ENCODE data around the gene LRP1. TPM values are rescaled to one million over a fixed set of nuclear protein-coding genes. Genes with fewer than 3 reads are reported as not detected.
A peak's percentile ranks its signal among the peaks of the same experiment; 100 is the strongest.

LRP1 gene
- total and polyA plus RNA-seq, 3 experiments from 2014 or later = 0.29 to 2.5 (median 2.3) TPM

DNA sequence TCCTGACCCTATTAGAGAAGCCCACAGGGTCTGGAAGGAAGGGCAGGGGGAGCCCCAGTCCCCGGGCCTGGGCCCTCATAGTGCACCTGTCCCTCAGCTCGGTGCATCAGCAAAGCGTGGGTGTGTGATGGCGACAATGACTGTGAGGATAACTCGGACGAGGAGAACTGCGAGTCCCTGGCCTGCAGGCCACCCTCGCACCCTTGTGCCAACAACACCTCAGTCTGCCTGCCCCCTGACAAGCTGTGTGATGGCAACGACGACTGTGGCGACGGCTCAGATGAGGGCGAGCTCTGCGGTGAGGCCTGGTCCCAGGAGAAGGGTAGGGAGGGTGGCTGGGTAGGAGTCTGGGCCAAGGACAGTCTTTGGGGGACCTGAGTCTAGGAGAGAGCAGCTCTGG lies 45.4 kb downstream of the LRP1 start:
- ChIA-PET POLR2A (no interaction called here), CTCF (interaction anchor here (0.6 to 5.6 kb wide), 9 partner anchors 9 to 105 kb away, joined by 3 to 67 read pairs (median 3); partner anchors contain the start of gene LRP1)
- Mint-ChIP-seq H3K27me3 (no peaks in the 10 kb centered on the region), H3K27ac (peak overlapping the region in 1 of 8 donors; percentile 33), H3K4me1 (no peaks in the 10 kb centered on the region), H3K9me3 (no peaks in the 10 kb centered on the region), H3K4me3 (no peak overlapping the region), H3K36me3 (peaks cover 0 to 3% (median 0%) of the 10 kb centered on the region in 3 donors)
- no peaks in the 10 kb centered on the region for H3K9me3 ChIP-seq (ENCODE audit: low read length)
- H3K36me3 ChIP-seq (ENCODE audit: insufficient read depth, low read length) = no peaks in the 10 kb centered on the region
- no peak for DNase-seq
- H3K27ac ChIP-seq (ENCODE audit: low read depth, low read length) = no peak overlapping the region
- H3K4me1 ChIP-seq (ENCODE audit: insufficient read depth, low read length) = no peaks in the 10 kb centered on the region
- no peaks in the 10 kb centered on the region for H3K27me3 ChIP-seq (ENCODE audit: insufficient read depth, low read length, poor library complexity, severe bottlenecking)
- H3K4me3 ChIP-seq (ENCODE audit: low read length) = no peak overlapping the region

DNA sequence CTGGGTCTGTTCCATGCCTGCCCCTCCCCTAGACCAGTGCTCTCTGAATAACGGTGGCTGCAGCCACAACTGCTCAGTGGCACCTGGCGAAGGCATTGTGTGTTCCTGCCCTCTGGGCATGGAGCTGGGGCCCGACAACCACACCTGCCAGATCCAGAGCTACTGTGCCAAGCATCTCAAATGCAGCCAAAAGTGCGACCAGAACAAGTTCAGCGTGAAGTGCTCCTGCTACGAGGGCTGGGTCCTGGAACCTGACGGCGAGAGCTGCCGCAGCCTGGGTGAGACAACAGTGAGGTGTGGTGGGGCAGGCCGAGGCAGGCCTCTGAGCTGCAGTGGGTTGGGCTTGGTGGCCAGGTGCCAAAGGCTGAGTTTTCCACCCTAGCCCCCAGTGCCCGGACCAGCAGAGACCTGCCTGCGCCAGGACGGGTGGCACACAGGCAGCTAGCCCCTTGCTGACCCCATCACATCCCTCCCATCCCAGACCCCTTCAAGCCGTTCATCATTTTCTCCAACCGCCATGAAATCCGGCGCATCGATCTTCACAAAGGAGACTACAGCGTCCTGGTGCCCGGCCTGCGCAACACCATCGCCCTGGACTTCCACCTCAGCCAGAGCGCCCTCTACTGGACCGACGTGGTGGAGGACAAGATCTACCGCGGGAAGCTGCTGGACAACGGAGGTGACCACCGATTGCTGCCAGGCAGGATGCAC lies 47.3 kb downstream of the LRP1 start:
- peak in 2 of 5 donors; percentile 12 to 19 for DNase-seq
- Mint-ChIP-seq H3K27ac (no peak overlapping the region), H3K4me1 (no peaks in the 10 kb centered on the region), H3K9me3 (no peaks in the 10 kb centered on the region), H3K4me3 (no peak overlapping the region), H3K36me3 (no peaks in the 10 kb centered on the region), H3K27me3 (no peaks in the 10 kb centered on the region)
- H3K4me1 ChIP-seq (ENCODE audit: insufficient read depth, low read length) = no peaks in the 10 kb centered on the region
- no peaks in the 10 kb centered on the region for H3K36me3 ChIP-seq (ENCODE audit: insufficient read depth, low read length)
- ChIA-PET POLR2A (no interaction called here), CTCF (interaction anchor here (0.8 to 5.6 kb wide), 6 partner anchors 9 to 418 kb away, joined by 3 to 67 read pairs (median 6); partner anchors contain the start of gene LRP1)
- no peak overlapping the region for H3K27ac ChIP-seq (ENCODE audit: low read depth, low read length)
- H3K9me3 ChIP-seq (ENCODE audit: low read length) = no peaks in the 10 kb centered on the region
- H3K27me3 ChIP-seq (ENCODE audit: insufficient read depth, low read length, poor library complexity, severe bottlenecking) = no peaks in the 10 kb centered on the region
- H3K4me3 ChIP-seq (ENCODE audit: low read length) = no peak overlapping the region

DNA sequence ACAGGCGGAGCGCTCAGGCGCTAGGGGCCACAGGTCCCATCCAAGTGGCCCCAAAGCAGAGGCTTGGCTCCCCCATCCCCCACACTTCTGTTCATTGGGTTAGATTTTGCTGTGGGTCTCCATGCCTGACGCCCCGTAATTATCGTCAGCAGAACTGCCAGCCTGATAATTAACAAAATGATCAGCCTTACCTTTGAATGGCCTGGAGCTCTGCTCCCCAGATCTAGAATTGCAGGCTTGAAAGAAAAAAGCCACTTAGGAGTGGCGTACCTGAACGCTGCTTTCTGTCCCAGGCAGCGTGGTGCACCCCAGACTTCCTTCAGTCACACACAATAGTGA lies 47.8 kb downstream of the LRP1 start:
- no peaks in the 10 kb centered on the region for H3K9me3 ChIP-seq (ENCODE audit: low read length)
- H3K27me3 Mint-ChIP-seq = no peaks in the 10 kb centered on the region
- H3K9me3 Mint-ChIP-seq = no peaks in the 10 kb centered on the region
- ChIA-PET CTCF (interaction anchor here (0.8 to 5.6 kb wide), 4 partner anchors 8 to 113 kb away, joined by 3 to 67 read pairs (median 6); partner anchors contain the start of gene LRP1), POLR2A (no interaction called here)
- no peaks in the 10 kb centered on the region for H3K36me3 ChIP-seq (ENCODE audit: insufficient read depth, low read length)
- no peaks in the 10 kb centered on the region for H3K4me1 Mint-ChIP-seq
- DNase-seq = no peak
- H3K4me3 ChIP-seq (ENCODE audit: low read length) = no peak overlapping the region
- H3K4me1 ChIP-seq (ENCODE audit: insufficient read depth, low read length) = no peaks in the 10 kb centered on the region
- no peaks in the 10 kb centered on the region for H3K27me3 ChIP-seq (ENCODE audit: insufficient read depth, low read length, poor library complexity, severe bottlenecking)
- H3K36me3 Mint-ChIP-seq = no peaks in the 10 kb centered on the region
- H3K4me3 Mint-ChIP-seq = no peak overlapping the region
- H3K27ac Mint-ChIP-seq = no peak overlapping the region
- H3K27ac ChIP-seq (ENCODE audit: low read depth, low read length) = no peak overlapping the region

DNA sequence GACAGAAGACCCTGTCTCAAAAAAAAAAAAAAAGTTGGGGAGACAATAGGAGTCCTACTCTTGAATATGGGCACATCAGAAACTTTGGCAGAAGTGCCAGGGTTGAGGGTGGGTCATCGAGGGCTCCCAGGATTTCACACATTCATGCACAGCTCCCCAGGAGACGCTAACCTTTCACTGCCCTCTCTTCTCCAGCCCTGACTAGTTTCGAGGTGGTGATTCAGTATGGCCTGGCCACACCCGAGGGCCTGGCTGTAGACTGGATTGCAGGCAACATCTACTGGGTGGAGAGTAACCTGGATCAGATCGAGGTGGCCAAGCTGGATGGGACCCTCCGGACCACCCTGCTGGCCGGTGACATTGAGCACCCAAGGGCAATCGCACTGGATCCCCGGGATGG lies 48.6 kb downstream of the LRP1 start:
- no peaks in the 10 kb centered on the region for H3K4me1 ChIP-seq (ENCODE audit: insufficient read depth, low read length)
- H3K36me3 ChIP-seq (ENCODE audit: insufficient read depth, low read length) = no peaks in the 10 kb centered on the region
- H3K36me3 Mint-ChIP-seq = no peaks in the 10 kb centered on the region
- H3K4me3 ChIP-seq (ENCODE audit: low read length) = no peak overlapping the region
- H3K27ac ChIP-seq (ENCODE audit: low read depth, low read length) = no peak overlapping the region
- no peaks in the 10 kb centered on the region for H3K27me3 ChIP-seq (ENCODE audit: insufficient read depth, low read length, poor library complexity, severe bottlenecking)
- no peaks in the 10 kb centered on the region for H3K9me3 ChIP-seq (ENCODE audit: low read length)
- no peaks in the 10 kb centered on the region for H3K4me1 Mint-ChIP-seq
- no peak for DNase-seq
- POLR2A ChIA-PET = no interaction called here
- no peaks in the 10 kb centered on the region for H3K9me3 Mint-ChIP-seq
- H3K4me3 Mint-ChIP-seq = peak overlapping the region in 1 of 7 donors; percentile 27
- H3K27ac Mint-ChIP-seq = no peak overlapping the region
- H3K27me3 Mint-ChIP-seq = no peaks in the 10 kb centered on the region
- CTCF ChIA-PET = interaction anchor here (0.8 to 5.6 kb wide), 2 partner anchors 52 to 114 kb away, joined by 3 to 67 read pairs; partner anchors contain the start of gene LRP1

DNA sequence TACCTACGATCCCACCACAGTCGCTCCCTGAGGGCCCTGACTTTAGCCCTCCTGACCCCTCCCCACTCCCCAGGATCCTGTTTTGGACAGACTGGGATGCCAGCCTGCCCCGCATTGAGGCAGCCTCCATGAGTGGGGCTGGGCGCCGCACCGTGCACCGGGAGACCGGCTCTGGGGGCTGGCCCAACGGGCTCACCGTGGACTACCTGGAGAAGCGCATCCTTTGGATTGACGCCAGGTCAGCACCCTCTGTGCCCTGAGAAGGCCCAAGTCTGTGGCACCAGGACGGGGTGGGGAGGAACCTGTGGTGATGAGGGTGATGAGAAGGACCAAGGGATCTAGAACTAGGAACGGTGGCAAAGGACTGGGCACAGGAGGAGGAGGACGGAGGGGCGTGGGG lies 49.1 kb downstream of the LRP1 start:
- no peaks in the 10 kb centered on the region for H3K9me3 Mint-ChIP-seq
- H3K36me3 ChIP-seq (ENCODE audit: insufficient read depth, low read length) = no peaks in the 10 kb centered on the region
- H3K4me1 ChIP-seq (ENCODE audit: insufficient read depth, low read length) = no peaks in the 10 kb centered on the region
- H3K9me3 ChIP-seq (ENCODE audit: low read length) = no peaks in the 10 kb centered on the region
- H3K27me3 Mint-ChIP-seq = no peaks in the 10 kb centered on the region
- H3K4me1 Mint-ChIP-seq = no peaks in the 10 kb centered on the region
- H3K27me3 ChIP-seq (ENCODE audit: insufficient read depth, low read length, poor library complexity, severe bottlenecking) = no peaks in the 10 kb centered on the region
- H3K27ac ChIP-seq (ENCODE audit: low read depth, low read length) = no peak overlapping the region
- no peaks in the 10 kb centered on the region for H3K36me3 Mint-ChIP-seq
- no peak overlapping the region for H3K4me3 ChIP-seq (ENCODE audit: low read length)
- ChIA-PET CTCF (interaction anchor here (5.6 kb wide), 1 partner anchor 53 kb away, joined by 67 read pairs; the partner anchor contains the start of gene LRP1), POLR2A (no interaction called here)
- no peak overlapping the region for H3K4me3 Mint-ChIP-seq
- H3K27ac Mint-ChIP-seq = no peak overlapping the region
- DNase-seq = no peak

DNA sequence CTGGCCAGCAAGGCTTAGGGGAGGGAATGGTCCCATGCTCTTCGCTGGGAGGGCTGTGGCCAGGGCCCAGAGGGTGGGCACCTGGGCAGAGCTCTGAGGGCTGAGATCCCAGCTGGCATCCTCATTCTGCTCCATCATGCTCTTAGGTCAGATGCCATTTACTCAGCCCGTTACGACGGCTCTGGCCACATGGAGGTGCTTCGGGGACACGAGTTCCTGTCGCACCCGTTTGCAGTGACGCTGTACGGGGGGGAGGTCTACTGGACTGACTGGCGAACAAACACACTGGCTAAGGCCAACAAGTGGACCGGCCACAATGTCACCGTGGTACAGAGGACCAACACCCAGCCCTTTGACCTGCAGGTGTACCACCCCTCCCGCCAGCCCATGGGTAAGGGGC lies 49.9 kb downstream of the LRP1 start:
- Mint-ChIP-seq H3K4me3 (no peak overlapping the region), H3K9me3 (no peaks in the 10 kb centered on the region), H3K27ac (no peak overlapping the region), H3K36me3 (no peaks in the 10 kb centered on the region), H3K27me3 (no peaks in the 10 kb centered on the region), H3K4me1 (no peaks in the 10 kb centered on the region)
- CTCF ChIA-PET = interaction anchor here (12.8 kb wide), 1 partner anchor 52 kb away, joined by 173 read pairs; the partner anchor contains the start of gene LRP1
- Histone ChIP-seq H3K4me3 (ENCODE audit: low read length) (no peak overlapping the region), H3K36me3 (ENCODE audit: insufficient read depth, low read length) (no peaks in the 10 kb centered on the region), H3K27ac (ENCODE audit: low read depth, low read length) (no peak overlapping the region), H3K27me3 (ENCODE audit: insufficient read depth, low read length, poor library complexity, severe bottlenecking) (no peaks in the 10 kb centered on the region), H3K4me1 (ENCODE audit: insufficient read depth, low read length) (no peaks in the 10 kb centered on the region), H3K9me3 (ENCODE audit: low read length) (no peaks in the 10 kb centered on the region)
- POLR2A ChIA-PET = no interaction called here
- no peak for DNase-seq

DNA sequence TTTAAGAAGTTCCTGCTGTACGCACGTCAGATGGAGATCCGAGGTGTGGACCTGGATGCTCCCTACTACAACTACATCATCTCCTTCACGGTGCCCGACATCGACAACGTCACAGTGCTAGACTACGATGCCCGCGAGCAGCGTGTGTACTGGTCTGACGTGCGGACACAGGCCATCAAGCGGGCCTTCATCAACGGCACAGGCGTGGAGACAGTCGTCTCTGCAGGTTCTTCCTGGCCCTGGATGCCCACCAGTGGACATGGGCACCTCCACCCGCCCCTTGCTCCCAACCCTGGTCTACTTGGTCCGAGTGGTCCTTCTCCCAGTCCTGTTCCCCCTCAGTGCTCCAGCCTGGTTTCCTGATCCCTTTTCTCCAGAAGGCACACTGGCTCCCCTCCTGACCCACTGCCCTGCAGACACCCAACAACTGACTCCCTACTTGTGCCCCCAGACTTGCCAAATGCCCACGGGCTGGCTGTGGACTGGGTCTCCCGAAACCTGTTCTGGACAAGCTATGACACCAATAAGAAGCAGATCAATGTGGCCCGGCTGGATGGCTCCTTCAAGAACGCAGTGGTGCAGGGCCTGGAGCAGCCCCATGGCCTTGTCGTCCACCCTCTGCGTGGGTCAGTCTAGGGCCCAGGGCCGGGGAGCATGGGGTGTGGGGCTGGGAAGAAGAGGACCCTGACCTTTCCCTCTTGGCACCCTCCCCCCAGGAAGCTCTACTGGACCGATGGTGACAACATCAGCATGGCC lies 51.2 kb downstream of the LRP1 start:
- Mint-ChIP-seq H3K36me3 (no peaks in the 10 kb centered on the region), H3K4me1 (no peaks in the 10 kb centered on the region), H3K27me3 (no peaks in the 10 kb centered on the region), H3K27ac (no peak overlapping the region), H3K9me3 (no peaks in the 10 kb centered on the region), H3K4me3 (no peak overlapping the region)
- Histone ChIP-seq H3K27me3 (ENCODE audit: insufficient read depth, low read length, poor library complexity, severe bottlenecking) (no peaks in the 10 kb centered on the region), H3K36me3 (ENCODE audit: insufficient read depth, low read length) (no peaks in the 10 kb centered on the region), H3K9me3 (ENCODE audit: low read length) (no peaks in the 10 kb centered on the region), H3K27ac (ENCODE audit: low read depth, low read length) (no peak overlapping the region), H3K4me3 (ENCODE audit: low read length) (no peak overlapping the region), H3K4me1 (ENCODE audit: insufficient read depth, low read length) (no peaks in the 10 kb centered on the region)
- ChIA-PET CTCF (interaction anchor here (12.8 kb wide), 1 partner anchor 53 kb away, joined by 173 read pairs; the partner anchor contains the start of gene LRP1), POLR2A (no interaction called here)
- DNase-seq = no peak

DNA sequence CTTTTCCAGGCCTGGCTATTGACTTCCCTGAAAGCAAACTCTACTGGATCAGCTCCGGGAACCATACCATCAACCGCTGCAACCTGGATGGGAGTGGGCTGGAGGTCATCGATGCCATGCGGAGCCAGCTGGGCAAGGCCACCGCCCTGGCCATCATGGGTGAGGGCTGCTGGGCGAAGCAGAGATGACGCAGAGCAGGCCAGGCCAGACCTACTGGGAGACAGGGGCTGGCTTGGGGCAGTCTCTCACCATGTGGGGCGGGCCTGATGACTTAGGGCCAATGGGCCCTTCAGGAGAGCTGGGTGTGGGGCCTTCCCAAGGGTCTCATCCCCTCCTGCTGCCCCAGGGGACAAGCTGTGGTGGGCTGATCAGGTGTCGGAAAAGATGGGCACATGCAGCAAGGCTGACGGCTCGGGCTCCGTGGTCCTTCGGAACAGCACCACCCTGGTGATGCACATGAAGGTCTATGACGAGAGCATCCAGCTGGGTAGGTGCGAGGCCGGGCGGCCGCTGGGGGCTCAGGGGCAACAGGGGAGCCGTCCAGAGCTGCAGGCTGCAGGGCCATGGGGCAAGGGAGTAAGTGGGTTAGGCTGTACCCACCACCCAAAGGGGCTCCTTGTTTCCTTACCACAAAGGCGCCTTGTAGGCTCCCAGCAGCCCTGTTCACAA lies 52.2 kb downstream of the LRP1 start:
- H3K36me3 Mint-ChIP-seq = no peaks in the 10 kb centered on the region
- no peak overlapping the region for H3K4me3 Mint-ChIP-seq
- Histone ChIP-seq H3K36me3 (ENCODE audit: insufficient read depth, low read length) (no peaks in the 10 kb centered on the region), H3K27ac (ENCODE audit: low read depth, low read length) (no peak overlapping the region), H3K4me3 (ENCODE audit: low read length) (no peak overlapping the region), H3K9me3 (ENCODE audit: low read length) (no peaks in the 10 kb centered on the region), H3K27me3 (ENCODE audit: insufficient read depth, low read length, poor library complexity, severe bottlenecking) (no peaks in the 10 kb centered on the region), H3K4me1 (ENCODE audit: insufficient read depth, low read length) (no peaks in the 10 kb centered on the region)
- no peak overlapping the region for H3K27ac Mint-ChIP-seq
- CTCF ChIA-PET = interaction anchor here (12.8 kb wide), 1 partner anchor 54 kb away, joined by 173 read pairs; the partner anchor contains the start of gene LRP1
- peaks cover 0 to 2% of the 10 kb centered on the region in 2 donors for H3K27me3 Mint-ChIP-seq
- no peaks in the 10 kb centered on the region for H3K9me3 Mint-ChIP-seq
- POLR2A ChIA-PET = no interaction called here
- DNase-seq = no peak
- H3K4me1 Mint-ChIP-seq = no peaks in the 10 kb centered on the region

All from CD8-positive, alpha-beta memory T cell (primary cell).